ENCODE data around the gene DBF4. TPM values are rescaled to one million over a fixed set of nuclear protein-coding genes. Genes with fewer than 3 reads are reported as not detected.

DBF4 gene
- total RNA-seq, 4 donors from 2014 or later = 3.1 to 7.6 (median 6.7) TPM

DNA sequence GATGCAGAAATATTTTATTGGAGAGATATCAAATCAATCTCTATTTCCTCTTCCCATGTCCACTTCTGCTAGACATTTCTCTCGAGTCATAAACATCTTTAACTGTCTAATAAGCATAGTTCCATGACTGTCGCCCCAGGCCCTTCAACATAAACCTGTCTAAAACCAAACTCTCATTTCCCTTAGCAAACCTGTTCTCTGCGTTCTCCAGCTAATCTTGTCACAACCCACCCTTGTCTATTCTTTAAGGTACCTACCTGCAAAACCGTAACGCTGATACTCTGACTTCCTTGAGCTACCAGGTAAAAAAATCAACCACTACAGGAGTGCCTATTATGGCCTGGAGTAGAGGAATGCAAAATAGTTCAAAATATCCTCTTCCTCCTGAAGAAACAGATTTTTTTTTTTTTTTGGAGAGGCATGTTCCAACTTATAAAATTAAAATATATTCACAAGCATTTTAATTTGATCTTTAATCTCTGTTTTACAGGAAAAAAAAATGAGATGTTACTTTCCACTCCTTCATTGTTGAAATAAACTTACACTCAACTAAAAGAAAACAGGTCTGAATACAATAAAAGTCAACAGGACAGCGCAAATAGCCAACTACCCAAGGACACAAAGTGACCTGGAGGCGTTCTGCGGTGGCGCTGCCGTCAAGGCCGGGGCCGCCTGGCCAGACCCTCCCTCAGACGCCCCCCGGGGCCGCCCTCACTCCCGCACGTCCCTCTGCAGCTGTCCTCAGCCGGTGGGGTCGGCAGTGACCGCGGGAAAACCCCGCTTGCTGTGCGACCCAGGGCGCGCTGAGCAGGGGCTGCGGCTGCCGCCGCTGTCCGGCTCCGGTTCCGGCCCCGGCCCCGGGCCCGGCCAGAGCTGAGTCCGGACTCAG lies 898 bp upstream of the DBF4 start:
- peak overlapping the region; percentile 73 to 80 for H3K4me3 ChIP-seq
- peaks cover 0 to 9% (median 0%) of the 10 kb centered on the region in 3 donors for H3K9me3 ChIP-seq
- H3K27ac ChIP-seq = peak overlapping the region; percentile 59 to 95 (median 88)
- TF ChIP-seq EP300 (IDR thresholded peaks at IDR 0.05) (no peak), POLR2A (IDR thresholded peaks at IDR 0.05) (no peak), POLR2AphosphoS5 (IDR thresholded peaks at IDR 0.05) (no peak)
- TF ChIP-seq, protein P1, sequence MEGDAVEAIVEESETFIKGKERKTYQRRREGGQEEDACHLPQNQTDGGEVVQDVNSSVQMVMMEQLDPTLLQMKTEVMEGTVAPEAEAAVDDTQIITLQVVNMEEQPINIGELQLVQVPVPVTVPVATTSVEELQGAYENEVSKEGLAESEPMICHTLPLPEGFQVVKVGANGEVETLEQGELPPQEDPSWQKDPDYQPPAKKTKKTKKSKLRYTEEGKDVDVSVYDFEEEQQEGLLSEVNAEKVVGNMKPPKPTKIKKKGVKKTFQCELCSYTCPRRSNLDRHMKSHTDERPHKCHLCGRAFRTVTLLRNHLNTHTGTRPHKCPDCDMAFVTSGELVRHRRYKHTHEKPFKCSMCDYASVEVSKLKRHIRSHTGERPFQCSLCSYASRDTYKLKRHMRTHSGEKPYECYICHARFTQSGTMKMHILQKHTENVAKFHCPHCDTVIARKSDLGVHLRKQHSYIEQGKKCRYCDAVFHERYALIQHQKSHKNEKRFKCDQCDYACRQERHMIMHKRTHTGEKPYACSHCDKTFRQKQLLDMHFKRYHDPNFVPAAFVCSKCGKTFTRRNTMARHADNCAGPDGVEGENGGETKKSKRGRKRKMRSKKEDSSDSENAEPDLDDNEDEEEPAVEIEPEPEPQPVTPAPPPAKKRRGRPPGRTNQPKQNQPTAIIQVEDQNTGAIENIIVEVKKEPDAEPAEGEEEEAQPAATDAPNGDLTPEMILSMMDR (IDR thresholded peaks at IDR 0.05) = no peak
- H3K4me1 ChIP-seq = peaks cover 0 to 32% (median 0%) of the 10 kb centered on the region in 3 donors
- no peaks in the 10 kb centered on the region for H3K27me3 ChIP-seq
- no peak for ATAC-seq
- 5 to 12% methylated on average over 8 to 9 of the region's 35 CpGs for WGBS, 2 donors (ENCODE audit: low coverage in 1 of 2)
- H3K36me3 ChIP-seq = peaks cover 0 to 11% of the 10 kb centered on the region in 2 donors

DNA sequence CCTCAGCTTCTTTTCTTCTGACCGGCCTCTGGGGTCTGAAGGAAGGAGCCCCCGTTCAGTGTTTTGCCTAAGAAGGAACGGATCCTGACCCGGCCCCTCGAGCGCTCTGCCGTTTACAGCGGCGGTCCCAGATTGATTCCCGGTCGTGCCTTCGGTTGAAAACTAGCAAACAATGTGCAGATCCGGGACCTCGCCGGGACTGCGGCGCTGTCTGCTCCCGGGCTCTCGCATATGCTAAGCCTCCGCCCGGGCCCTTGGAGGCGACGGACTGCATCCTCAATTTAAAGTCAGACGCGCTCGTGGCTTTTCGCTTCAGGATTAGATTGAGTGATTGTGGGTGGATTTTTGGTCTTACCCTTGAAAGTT lies 559 bp downstream of the DBF4 start:
- Histone ChIP-seq H3K4me1 (peaks cover 0 to 32% (median 0%) of the 10 kb centered on the region in 3 donors), H3K9me3 (no peaks in the 10 kb centered on the region), H3K27me3 (no peaks in the 10 kb centered on the region), H3K27ac (peak overlapping the region; percentile 64 to 95 (median 88)), H3K4me3 (peak overlapping the region; percentile 73 to 80), H3K36me3 (no peaks in the 10 kb centered on the region)
- TF ChIP-seq, protein P1 (IDR thresholded peaks at IDR 0.05) = no peak
- TF ChIP-seq POLR2AphosphoS5 (IDR thresholded peaks at IDR 0.05) (no peak), EP300 (IDR thresholded peaks at IDR 0.05) (no peak), POLR2A (IDR thresholded peaks at IDR 0.05) (no peak)
- peak; percentile 40 for ATAC-seq
- WGBS, 2 donors (ENCODE audit: low coverage in 1 of 2) = 0% methylated on average over 3 to 9 of the region's 27 CpGs

DNA sequence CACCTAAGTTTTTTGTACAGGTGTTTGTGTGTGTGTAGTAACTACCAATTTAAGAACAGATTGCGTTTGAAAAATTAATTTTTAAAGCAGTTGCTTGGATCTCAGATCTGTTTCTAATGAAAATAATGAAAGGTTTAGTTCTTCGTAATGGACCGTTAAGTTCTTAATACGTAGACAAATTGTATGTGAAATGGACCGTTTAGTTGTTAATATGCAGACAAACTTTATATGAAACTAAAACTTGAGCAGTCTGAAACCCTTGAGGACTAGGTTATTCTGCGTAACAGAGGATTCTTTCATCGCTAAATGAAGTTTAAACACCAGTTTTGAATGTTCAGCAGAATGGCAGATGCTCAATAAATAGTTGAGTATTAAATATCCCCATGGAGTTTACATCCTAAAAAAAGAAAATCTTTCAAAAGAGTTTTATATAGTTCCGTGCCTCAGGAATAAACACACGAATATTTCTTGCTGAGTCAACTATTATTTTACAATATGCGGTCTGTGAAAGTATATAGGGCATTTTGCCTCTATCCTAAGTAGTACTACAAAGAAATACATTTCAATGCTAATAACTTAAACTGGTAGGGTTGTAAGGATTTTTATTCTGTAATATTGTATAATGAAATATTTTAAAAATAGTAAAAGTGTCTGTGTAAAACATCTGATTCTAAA lies 1.2 kb downstream of the DBF4 start:
- H3K9me3 ChIP-seq = no peaks in the 10 kb centered on the region
- peak overlapping the region in 3 of 4 donors; percentile 84 to 95 (median 93) for H3K27ac ChIP-seq
- H3K27me3 ChIP-seq = no peaks in the 10 kb centered on the region
- H3K36me3 ChIP-seq = no peaks in the 10 kb centered on the region
- 3 to 5% methylated on average over 10 of the region's 10 CpGs for WGBS, 2 donors (ENCODE audit: low coverage in 1 of 2)
- H3K4me3 ChIP-seq = peak overlapping the region; percentile 73 to 80
- H3K4me1 ChIP-seq = peaks cover 0 to 32% (median 0%) of the 10 kb centered on the region in 3 donors
- no peak for ATAC-seq
- TF ChIP-seq, protein P1 (IDR thresholded peaks at IDR 0.05) = no peak
- TF ChIP-seq POLR2A (IDR thresholded peaks at IDR 0.05) = no peak
- TF ChIP-seq POLR2AphosphoS5 (IDR thresholded peaks at IDR 0.05) = no peak
- TF ChIP-seq EP300 (IDR thresholded peaks at IDR 0.05) = no peak

DNA sequence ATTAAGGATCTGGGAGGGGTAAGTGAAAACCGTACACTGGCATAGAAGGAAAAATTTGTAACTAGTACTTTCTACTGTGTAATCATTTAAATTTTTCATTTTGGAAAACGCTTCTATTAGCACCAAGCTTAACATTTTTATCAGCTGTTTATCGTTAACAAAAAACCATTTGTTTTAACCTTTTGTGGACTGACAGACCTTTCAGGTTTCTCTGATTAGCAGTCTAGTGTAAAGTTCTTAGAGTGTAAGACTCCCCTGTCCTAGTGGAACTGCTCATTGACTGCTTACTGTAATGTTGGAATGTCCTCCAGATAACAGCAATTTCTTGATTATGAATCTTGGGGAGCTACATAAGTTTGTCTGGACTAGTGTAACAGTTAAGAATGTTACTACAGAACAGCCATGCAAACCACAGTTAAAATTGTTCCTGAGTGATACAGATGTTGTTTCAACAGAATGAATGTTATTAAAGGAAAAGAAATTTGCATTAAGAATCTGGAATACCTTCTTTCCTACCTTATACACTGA lies 2.0 kb downstream of the DBF4 start:
- no peaks in the 10 kb centered on the region for H3K27me3 ChIP-seq
- ATAC-seq = no peak
- no peaks in the 10 kb centered on the region for H3K36me3 ChIP-seq
- H3K9me3 ChIP-seq = no peaks in the 10 kb centered on the region
- H3K27ac ChIP-seq = no peak overlapping the region
- WGBS, 2 donors (ENCODE audit: low coverage in 1 of 2) = 39 to 65% methylated on average over 3 of the region's 3 CpGs
- peaks cover 0 to 32% (median 0%) of the 10 kb centered on the region in 3 donors for H3K4me1 ChIP-seq
- no peak for TF ChIP-seq POLR2AphosphoS5 (IDR thresholded peaks at IDR 0.05)
- TF ChIP-seq POLR2A (IDR thresholded peaks at IDR 0.05) = no peak
- TF ChIP-seq, protein P1 (IDR thresholded peaks at IDR 0.05) = no peak
- no peak for TF ChIP-seq EP300 (IDR thresholded peaks at IDR 0.05)
- H3K4me3 ChIP-seq = no peak overlapping the region
